ENCODE results near the gene OR1F1.

DNA sequence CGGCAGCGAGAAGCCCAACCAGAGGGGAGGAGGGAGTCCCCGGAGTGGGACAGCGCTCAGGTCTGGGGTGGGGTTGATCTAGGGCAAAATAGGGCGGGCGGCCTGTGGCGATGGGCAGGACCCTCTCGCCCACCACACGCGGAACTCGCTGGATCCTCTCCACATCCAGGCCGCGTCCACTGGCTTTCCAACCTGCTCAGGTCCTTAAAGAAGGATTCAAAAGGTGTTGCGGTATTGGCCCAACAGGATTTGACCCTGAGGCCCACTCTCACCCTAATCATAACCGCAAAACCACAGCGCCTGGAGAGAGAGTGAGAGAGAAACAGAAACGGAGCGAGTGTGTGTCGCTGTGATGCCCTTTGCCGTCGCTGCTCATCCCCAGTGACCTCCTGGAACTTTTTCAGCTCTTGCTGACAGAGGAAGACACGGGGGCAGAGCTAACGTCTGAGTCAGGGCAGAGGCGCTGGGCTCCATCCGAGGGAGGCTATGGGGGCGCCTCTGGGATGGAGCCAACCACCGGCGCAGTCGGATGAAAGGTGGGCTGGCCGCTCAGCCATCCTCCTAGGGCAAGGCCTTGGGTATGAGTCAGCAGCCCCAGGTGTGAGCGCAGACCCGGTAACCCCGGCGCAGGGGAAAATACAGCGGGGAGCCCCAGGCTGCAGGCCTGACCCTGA, 16.7 kb upstream of the OR1F1 start:
- TF ChIP-seq POLR2A (IDR thresholded peaks at IDR 0.05) = no peak
- no peak for TF ChIP-seq POLR2AphosphoS5 (IDR thresholded peaks at IDR 0.05)
- TF ChIP-seq, protein P1, sequence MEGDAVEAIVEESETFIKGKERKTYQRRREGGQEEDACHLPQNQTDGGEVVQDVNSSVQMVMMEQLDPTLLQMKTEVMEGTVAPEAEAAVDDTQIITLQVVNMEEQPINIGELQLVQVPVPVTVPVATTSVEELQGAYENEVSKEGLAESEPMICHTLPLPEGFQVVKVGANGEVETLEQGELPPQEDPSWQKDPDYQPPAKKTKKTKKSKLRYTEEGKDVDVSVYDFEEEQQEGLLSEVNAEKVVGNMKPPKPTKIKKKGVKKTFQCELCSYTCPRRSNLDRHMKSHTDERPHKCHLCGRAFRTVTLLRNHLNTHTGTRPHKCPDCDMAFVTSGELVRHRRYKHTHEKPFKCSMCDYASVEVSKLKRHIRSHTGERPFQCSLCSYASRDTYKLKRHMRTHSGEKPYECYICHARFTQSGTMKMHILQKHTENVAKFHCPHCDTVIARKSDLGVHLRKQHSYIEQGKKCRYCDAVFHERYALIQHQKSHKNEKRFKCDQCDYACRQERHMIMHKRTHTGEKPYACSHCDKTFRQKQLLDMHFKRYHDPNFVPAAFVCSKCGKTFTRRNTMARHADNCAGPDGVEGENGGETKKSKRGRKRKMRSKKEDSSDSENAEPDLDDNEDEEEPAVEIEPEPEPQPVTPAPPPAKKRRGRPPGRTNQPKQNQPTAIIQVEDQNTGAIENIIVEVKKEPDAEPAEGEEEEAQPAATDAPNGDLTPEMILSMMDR (IDR thresholded peaks at IDR 0.05) = no peak
